Neuronal stem cell (in vitro differentiated cells): Measurements from ENCODE around the gene TMEM121.

Experiments used
- DNase-seq: peaks from one replicate; pipeline ENCODE4 v3.0.0-alpha.2; 2013; ENCODE audit warnings: low spot score
- H2AFZ ChIP-seq: one replicate; pipeline ENCODE4 v1.6.1; 2013; ENCODE audit warnings: mild to moderate bottlenecking, low read length, inconsistent platforms
- H2AK5ac ChIP-seq: 2 replicates; pipeline ENCODE4 v1.6.1; 2013; ENCODE audit warnings: low read depth, mild to moderate bottlenecking, inconsistent platforms, low read length, moderate library complexity, mixed read lengths
- H2BK120ac ChIP-seq: 2 replicates; pipeline ENCODE4 v1.6.1; 2013; ENCODE audit warnings: low read depth, mild to moderate bottlenecking, inconsistent platforms, low read length, moderate library complexity, mixed read lengths
- H2BK12ac ChIP-seq: one replicate; pipeline ENCODE4 v1.6.1; 2013; ENCODE audit warnings: low read length, inconsistent platforms
- H2BK15ac ChIP-seq: 2 replicates; pipeline ENCODE4 v1.6.1; 2013; ENCODE audit warnings: mild to moderate bottlenecking, low read length, inconsistent platforms, mixed read lengths
- H2BK5ac ChIP-seq: one replicate; pipeline ENCODE4 v1.6.1; 2013; ENCODE audit warnings: inconsistent platforms, mild to moderate bottlenecking, low read length, moderate library complexity
- H3K14ac ChIP-seq: one replicate; pipeline ENCODE4 v1.6.1; 2013; ENCODE audit warnings: low read length, inconsistent platforms
- H3K18ac ChIP-seq: 2 replicates; pipeline ENCODE4 v1.6.1; 2013; ENCODE audit warnings: low read length, inconsistent platforms
- H3K23ac ChIP-seq: 2 replicates; pipeline ENCODE4 v1.6.1; 2013; ENCODE audit warnings: low read depth, mild to moderate bottlenecking, mixed read lengths, low read length, inconsistent platforms; ENCODE audit not compliant: poor library complexity
- H3K27ac ChIP-seq: replicated peaks from 3 replicates; pipeline ENCODE4 v1.5.1; 2013; ENCODE audit warnings: low read length, inconsistent platforms
- H3K27me3 ChIP-seq, 3 experiments: 2 replicates each; pipeline ENCODE4 v1.6.1; 2013; ENCODE audit warnings: low read length in 3 of 3, mild to moderate bottlenecking in 2 of 3, inconsistent platforms in 1 of 3, low read depth in 1 of 3, mixed read lengths in 1 of 3, moderate library complexity in 1 of 3; ENCODE audit not compliant: control insufficient read depth in 3 of 3, insufficient read depth in 3 of 3
- H3K36me3 ChIP-seq, 2 donors: replicated peaks in 1 of 2; 2 replicates each; pipeline ENCODE4 v1.6.1; 2013; ENCODE audit warnings: low read length in 2 of 2; ENCODE audit not compliant: control insufficient read depth in 2 of 2, insufficient read depth in 2 of 2
- H3K4ac ChIP-seq: 2 replicates; pipeline ENCODE4 v1.6.1; 2013; ENCODE audit warnings: inconsistent platforms, mild to moderate bottlenecking, low read length, moderate library complexity
- H3K4me1 ChIP-seq, 2 donors: 1 replicate in 1 of 2; 2 replicates in 1 of 2; pipeline ENCODE4 v1.6.1; 2013; ENCODE audit warnings: low read length in 2 of 2, low read depth in 1 of 2; ENCODE audit not compliant: control insufficient read depth in 2 of 2, insufficient read depth in 1 of 2
- H3K4me2 ChIP-seq: one replicate; pipeline ENCODE4 v1.6.1; 2013; ENCODE audit warnings: mild to moderate bottlenecking, low read length, inconsistent platforms; ENCODE audit not compliant: insufficient read depth, poor library complexity, severe bottlenecking
- H3K4me3 ChIP-seq, 2 donors: 2 replicates each; pipeline ENCODE4 v1.5.1; 2013; ENCODE audit warnings: low read length in 2 of 2, mild to moderate bottlenecking in 2 of 2, inconsistent platforms in 1 of 2, moderate library complexity in 1 of 2
- H3K79me1 ChIP-seq: one replicate; pipeline ENCODE4 v1.6.1; 2013; ENCODE audit warnings: low read depth, mild to moderate bottlenecking, inconsistent platforms, low read length, moderate library complexity
- H3K9ac ChIP-seq: one replicate; pipeline ENCODE4 v1.6.1; 2013; ENCODE audit warnings: mild to moderate bottlenecking, low read depth, low read length, inconsistent platforms; ENCODE audit not compliant: poor library complexity
- H3K9me3 ChIP-seq, 2 donors: replicated peaks in 1 of 2; 2 replicates each; pipeline versions ENCODE3 to v1.6.1; 2013; ENCODE audit warnings: low read length in 2 of 2, mild to moderate bottlenecking in 2 of 2, inconsistent platforms in 1 of 2, low read depth in 1 of 2, mixed read lengths in 1 of 2, moderate library complexity in 1 of 2; ENCODE audit not compliant: control insufficient read depth in 2 of 2, insufficient read depth in 1 of 2
- H4K8ac ChIP-seq: one replicate; pipeline ENCODE4 v1.6.1; 2013; ENCODE audit warnings: low read depth, mild to moderate bottlenecking, inconsistent platforms, low read length, moderate library complexity
- H4K91ac ChIP-seq: one replicate; pipeline ENCODE4 v1.6.1; 2013; ENCODE audit warnings: low read length, low read depth, mild to moderate bottlenecking, inconsistent platforms; ENCODE audit not compliant: poor library complexity
- WGBS, 2 donors: extraction: QIAGEN DNeasy Blood & Tissue Kit; methylation state at CpG; one replicate each; pipeline ENCODE4 v1.1.7; 2013; ENCODE audit warnings: missing lambda C conversion rate in 2 of 2, mixed read lengths in 1 of 2; ENCODE audit not compliant: insufficient read length in 2 of 2, insufficient replicate concordance in 1 of 2; ENCODE audit errors: extremely low coverage in 2 of 2; 5-methylcytosine and 5-hydroxymethylcytosine counted together

TMEM121 gene

GRCh38 chr14:105536051-105536450, 9.7 kb downstream of the TMEM121 start:
- H3K27ac ChIP-seq, result no peak overlapping the region
- H2AK5ac ChIP-seq, result no peak overlapping the region
- no peak overlapping the region for H4K91ac ChIP-seq
- H3K36me3 ChIP-seq, result no peaks in the 10 kb centered on the region
- H4K8ac ChIP-seq, result no peak overlapping the region
- DNase-seq, result no peak
- no peak overlapping the region for H3K4me2 ChIP-seq
- H3K4ac ChIP-seq, result no peak overlapping the region
- WGBS, 2 donors, result no CpG with 5 or more reads among the region's 7 CpGs
- H2AFZ ChIP-seq, result no peak overlapping the region
- no peak overlapping the region for H2BK12ac ChIP-seq
- H3K9me3 ChIP-seq, result peaks cover 0 to 38% of the 10 kb centered on the region in 2 donors
- H3K27me3 ChIP-seq, result peaks cover 0 to 43% (median 0%) of the 10 kb centered on the region in 3 experiments
- H2BK120ac ChIP-seq, result no peak overlapping the region
- H3K4me3 ChIP-seq, result peak overlapping the region in 1 of 2 donors; percentile 69
- no peak overlapping the region for H2BK15ac ChIP-seq
- no peak overlapping the region for H3K18ac ChIP-seq
- H3K14ac ChIP-seq, result no peak overlapping the region
- no peak overlapping the region for H2BK5ac ChIP-seq
- H3K4me1 ChIP-seq, result no peaks in the 10 kb centered on the region
- H3K79me1 ChIP-seq, result peaks cover 2% of the 10 kb centered on the region
- no peak overlapping the region for H3K9ac ChIP-seq
- H3K23ac ChIP-seq, result no peak overlapping the region

- WGBS, 2 donors, result 100% methylated on average over 1 of the region's 34 CpGs; no CpG with 5 or more reads in 1 of the 2 donors
- Histone ChIP-seq H2BK15ac (no peak overlapping the region), H3K4ac (no peak overlapping the region), H2BK120ac (no peak overlapping the region), H3K9ac (no peak overlapping the region), H2BK12ac (no peak overlapping the region), H3K18ac (no peak overlapping the region), H3K27me3 (peaks cover 0 to 50% (median 0%) of the 10 kb centered on the region in 3 experiments), H3K36me3 (no peaks in the 10 kb centered on the region), H3K14ac (no peak overlapping the region), H3K27ac (no peak overlapping the region), H2AK5ac (no peak overlapping the region), H3K4me2 (no peak overlapping the region), H3K4me3 (no peak overlapping the region), H2BK5ac (no peak overlapping the region), H3K9me3 (peaks cover 0 to 40% of the 10 kb centered on the region in 2 donors), H3K23ac (no peak overlapping the region), H2AFZ (no peak overlapping the region), H4K91ac (no peak overlapping the region), H3K79me1 (peaks cover 2% of the 10 kb centered on the region), H3K4me1 (no peaks in the 10 kb centered on the region), H4K8ac (no peak overlapping the region)
- DNase-seq, result no peak
Measured at GRCh38 chr14:105536691-105537579, 10.6 kb downstream of the TMEM121 start.

- Histone ChIP-seq H2BK15ac (no peak overlapping the region), H2BK12ac (no peak overlapping the region), H2AK5ac (no peak overlapping the region), H2BK5ac (no peak overlapping the region), H3K23ac (peak overlapping the region; percentile 25), H3K36me3 (no peaks in the 10 kb centered on the region), H3K27ac (no peak overlapping the region), H3K4me2 (no peak overlapping the region), H3K27me3 (peaks cover 0 to 57% (median 0%) of the 10 kb centered on the region in 3 experiments), H3K9me3 (peaks cover 0 to 33% of the 10 kb centered on the region in 2 donors), H3K18ac (no peak overlapping the region), H3K14ac (no peak overlapping the region), H3K4ac (no peak overlapping the region), H2BK120ac (no peak overlapping the region), H4K8ac (no peak overlapping the region), H3K9ac (peak overlapping the region; percentile 30), H3K79me1 (peaks cover 2% of the 10 kb centered on the region), H2AFZ (peak overlapping the region; percentile 63), H4K91ac (no peak overlapping the region), H3K4me1 (no peaks in the 10 kb centered on the region), H3K4me3 (peak overlapping the region in 1 of 2 donors; percentile 57)
- WGBS, 2 donors, result no CpG with 5 or more reads among the region's 30 CpGs
- DNase-seq, result no peak
Measured at GRCh38 chr14:105537580-105538474, 11.4 kb downstream of the TMEM121 start.
